ENCODE data around the gene CRYBB1. TPM values are rescaled to one million over a fixed set of nuclear protein-coding genes. Genes with fewer than 3 reads are reported as not detected.

Gene CRYBB1
- total and polyA plus RNA-seq, 2 experiments from 2014 or later, result 1.6 to 3.7 TPM

- DNase-seq (ENCODE audit: low spot score), result no peak
- Histone ChIP-seq H3K4me2 (no peak overlapping the region), H3K9me2 (ENCODE audit: insufficient read depth) (peaks cover 2% of the 10 kb centered on the region; the same call in 1 of the 2 replicates), H3K27ac (ENCODE audit: low read depth) (no peak overlapping the region), H3K4me3 (no peak overlapping the region), H3K4me1 (ENCODE audit: insufficient read depth) (no peaks in the 10 kb centered on the region), H3K36me3 (ENCODE audit: insufficient read depth) (no peaks in the 10 kb centered on the region), H3K79me2 (replicated peaks; ENCODE audit: insufficient read depth) (no peaks in the 10 kb centered on the region), H4K20me1 (replicated peaks; ENCODE audit: insufficient read depth) (no peaks in the 10 kb centered on the region), H3K27me3 (ENCODE audit: insufficient read depth) (no peaks in the 10 kb centered on the region), H2AFZ (no peak overlapping the region), H3F3A (replicated peaks; ENCODE audit: low read depth) (no peaks in the 10 kb centered on the region)
- ATAC-seq, result no peak
- peaks cover 5% of the 10 kb centered on the region for H3K27me3 Mint-ChIP-seq (ENCODE audit: insufficient read depth, low read depth, poor library complexity)
- H3K27ac Mint-ChIP-seq, result no peak overlapping the region
- TF ChIP-seq, protein P1, sequence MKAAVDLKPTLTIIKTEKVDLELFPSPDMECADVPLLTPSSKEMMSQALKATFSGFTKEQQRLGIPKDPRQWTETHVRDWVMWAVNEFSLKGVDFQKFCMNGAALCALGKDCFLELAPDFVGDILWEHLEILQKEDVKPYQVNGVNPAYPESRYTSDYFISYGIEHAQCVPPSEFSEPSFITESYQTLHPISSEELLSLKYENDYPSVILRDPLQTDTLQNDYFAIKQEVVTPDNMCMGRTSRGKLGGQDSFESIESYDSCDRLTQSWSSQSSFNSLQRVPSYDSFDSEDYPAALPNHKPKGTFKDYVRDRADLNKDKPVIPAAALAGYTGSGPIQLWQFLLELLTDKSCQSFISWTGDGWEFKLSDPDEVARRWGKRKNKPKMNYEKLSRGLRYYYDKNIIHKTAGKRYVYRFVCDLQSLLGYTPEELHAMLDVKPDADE (IDR thresholded peaks at IDR 0.05), result no peak
- TF ChIP-seq REST (IDR thresholded peaks at IDR 0.05; ENCODE audit: unreplicated experiment), result no peak
- no peak for TF ChIP-seq STAT1 (IDR thresholded peaks at IDR 0.05; ENCODE audit: unreplicated experiment)
- TF ChIP-seq CREB1 (CRISPR knock-in tag; IDR thresholded peaks at IDR 0.05; ENCODE audit: low read depth), result no peak
- TF ChIP-seq EZH2 (IDR thresholded peaks at IDR 0.05; ENCODE audit: low read depth, unreplicated experiment), result no peak
- TF ChIP-seq ZNF331 (CRISPR knock-in tag; IDR thresholded peaks at IDR 0.05; ENCODE audit: low read depth), result no peak
- TF ChIP-seq, protein P2, sequence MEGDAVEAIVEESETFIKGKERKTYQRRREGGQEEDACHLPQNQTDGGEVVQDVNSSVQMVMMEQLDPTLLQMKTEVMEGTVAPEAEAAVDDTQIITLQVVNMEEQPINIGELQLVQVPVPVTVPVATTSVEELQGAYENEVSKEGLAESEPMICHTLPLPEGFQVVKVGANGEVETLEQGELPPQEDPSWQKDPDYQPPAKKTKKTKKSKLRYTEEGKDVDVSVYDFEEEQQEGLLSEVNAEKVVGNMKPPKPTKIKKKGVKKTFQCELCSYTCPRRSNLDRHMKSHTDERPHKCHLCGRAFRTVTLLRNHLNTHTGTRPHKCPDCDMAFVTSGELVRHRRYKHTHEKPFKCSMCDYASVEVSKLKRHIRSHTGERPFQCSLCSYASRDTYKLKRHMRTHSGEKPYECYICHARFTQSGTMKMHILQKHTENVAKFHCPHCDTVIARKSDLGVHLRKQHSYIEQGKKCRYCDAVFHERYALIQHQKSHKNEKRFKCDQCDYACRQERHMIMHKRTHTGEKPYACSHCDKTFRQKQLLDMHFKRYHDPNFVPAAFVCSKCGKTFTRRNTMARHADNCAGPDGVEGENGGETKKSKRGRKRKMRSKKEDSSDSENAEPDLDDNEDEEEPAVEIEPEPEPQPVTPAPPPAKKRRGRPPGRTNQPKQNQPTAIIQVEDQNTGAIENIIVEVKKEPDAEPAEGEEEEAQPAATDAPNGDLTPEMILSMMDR (conservative IDR thresholded peaks at IDR 0.05; ENCODE audit: low read depth in 2 of 2), result no peak
- no peak for TF ChIP-seq NANOG (IDR thresholded peaks at IDR 0.05; ENCODE audit: borderline replicate concordance)
- no peak for TF ChIP-seq EZH2phosphoT487 (IDR thresholded peaks at IDR 0.05; ENCODE audit: unreplicated experiment)
- no peak for TF ChIP-seq ZNF114 (CRISPR knock-in tag; IDR thresholded peaks at IDR 0.05)
- TF ChIP-seq JUNB (IDR thresholded peaks at IDR 0.05; ENCODE audit: unreplicated experiment), result no peak
- TF ChIP-seq POLR2AphosphoS5 (IDR thresholded peaks at IDR 0.05; ENCODE audit: low read depth), result no peak
- TF ChIP-seq, protein P3, sequence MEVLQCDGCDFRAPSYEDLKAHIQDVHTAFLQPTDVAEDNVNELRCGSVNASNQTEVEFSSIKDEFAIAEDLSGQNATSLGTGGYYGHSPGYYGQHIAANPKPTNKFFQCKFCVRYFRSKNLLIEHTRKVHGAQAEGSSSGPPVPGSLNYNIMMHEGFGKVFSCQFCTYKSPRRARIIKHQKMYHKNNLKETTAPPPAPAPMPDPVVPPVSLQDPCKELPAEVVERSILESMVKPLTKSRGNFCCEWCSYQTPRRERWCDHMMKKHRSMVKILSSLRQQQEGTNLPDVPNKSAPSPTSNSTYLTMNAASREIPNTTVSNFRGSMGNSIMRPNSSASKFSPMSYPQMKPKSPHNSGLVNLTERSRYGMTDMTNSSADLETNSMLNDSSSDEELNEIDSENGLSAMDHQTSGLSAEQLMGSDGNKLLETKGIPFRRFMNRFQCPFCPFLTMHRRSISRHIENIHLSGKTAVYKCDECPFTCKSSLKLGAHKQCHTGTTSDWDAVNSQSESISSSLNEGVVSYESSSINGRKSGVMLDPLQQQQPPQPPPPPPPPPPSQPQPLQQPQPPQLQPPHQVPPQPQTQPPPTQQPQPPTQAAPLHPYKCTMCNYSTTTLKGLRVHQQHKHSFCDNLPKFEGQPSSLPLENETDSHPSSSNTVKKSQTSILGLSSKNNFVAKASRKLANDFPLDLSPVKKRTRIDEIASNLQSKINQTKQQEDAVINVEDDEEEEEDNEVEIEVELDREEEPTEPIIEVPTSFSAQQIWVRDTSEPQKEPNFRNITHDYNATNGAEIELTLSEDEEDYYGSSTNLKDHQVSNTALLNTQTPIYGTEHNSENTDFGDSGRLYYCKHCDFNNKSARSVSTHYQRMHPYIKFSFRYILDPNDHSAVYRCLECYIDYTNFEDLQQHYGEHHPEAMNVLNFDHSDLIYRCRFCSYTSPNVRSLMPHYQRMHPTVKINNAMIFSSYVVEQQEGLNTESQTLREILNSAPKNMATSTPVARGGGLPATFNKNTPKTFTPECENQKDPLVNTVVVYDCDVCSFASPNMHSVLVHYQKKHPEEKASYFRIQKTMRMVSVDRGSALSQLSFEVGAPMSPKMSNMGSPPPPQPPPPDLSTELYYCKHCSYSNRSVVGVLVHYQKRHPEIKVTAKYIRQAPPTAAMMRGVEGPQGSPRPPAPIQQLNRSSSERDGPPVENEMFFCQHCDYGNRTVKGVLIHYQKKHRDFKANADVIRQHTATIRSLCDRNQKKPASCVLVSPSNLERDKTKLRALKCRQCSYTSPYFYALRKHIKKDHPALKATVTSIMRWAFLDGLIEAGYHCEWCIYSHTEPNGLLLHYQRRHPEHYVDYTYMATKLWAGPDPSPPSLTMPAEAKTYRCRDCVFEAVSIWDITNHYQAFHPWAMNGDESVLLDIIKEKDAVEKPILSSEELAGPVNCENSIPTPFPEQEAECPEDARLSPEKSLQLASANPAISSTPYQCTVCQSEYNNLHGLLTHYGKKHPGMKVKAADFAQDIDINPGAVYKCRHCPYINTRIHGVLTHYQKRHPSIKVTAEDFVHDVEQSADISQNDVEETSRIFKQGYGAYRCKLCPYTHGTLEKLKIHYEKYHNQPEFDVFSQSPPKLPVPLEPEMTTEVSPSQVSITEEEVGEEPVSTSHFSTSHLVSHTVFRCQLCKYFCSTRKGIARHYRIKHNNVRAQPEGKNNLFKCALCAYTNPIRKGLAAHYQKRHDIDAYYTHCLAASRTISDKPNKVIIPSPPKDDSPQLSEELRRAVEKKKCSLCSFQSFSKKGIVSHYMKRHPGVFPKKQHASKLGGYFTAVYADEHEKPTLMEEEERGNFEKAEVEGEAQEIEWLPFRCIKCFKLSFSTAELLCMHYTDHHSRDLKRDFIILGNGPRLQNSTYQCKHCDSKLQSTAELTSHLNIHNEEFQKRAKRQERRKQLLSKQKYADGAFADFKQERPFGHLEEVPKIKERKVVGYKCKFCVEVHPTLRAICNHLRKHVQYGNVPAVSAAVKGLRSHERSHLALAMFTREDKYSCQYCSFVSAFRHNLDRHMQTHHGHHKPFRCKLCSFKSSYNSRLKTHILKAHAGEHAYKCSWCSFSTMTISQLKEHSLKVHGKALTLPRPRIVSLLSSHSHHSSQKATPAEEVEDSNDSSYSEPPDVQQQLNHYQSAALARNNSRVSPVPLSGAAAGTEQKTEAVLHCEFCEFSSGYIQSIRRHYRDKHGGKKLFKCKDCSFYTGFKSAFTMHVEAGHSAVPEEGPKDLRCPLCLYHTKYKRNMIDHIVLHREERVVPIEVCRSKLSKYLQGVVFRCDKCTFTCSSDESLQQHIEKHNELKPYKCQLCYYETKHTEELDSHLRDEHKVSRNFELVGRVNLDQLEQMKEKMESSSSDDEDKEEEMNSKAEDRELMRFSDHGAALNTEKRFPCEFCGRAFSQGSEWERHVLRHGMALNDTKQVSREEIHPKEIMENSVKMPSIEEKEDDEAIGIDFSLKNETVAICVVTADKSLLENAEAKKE (CRISPR knock-in tag; IDR thresholded peaks at IDR 0.05), result no peak
- H3K9me3 Mint-ChIP-seq, result no peaks in the 10 kb centered on the region
- no peaks in the 10 kb centered on the region for H3K36me3 Mint-ChIP-seq (ENCODE audit: low read depth)
- H3K4me3 Mint-ChIP-seq, result no peak overlapping the region
- H3K4me1 Mint-ChIP-seq, result no peaks in the 10 kb centered on the region
Measured at GRCh38 chr22:26599505-26599904, 18.3 kb downstream of the CRYBB1 start.
